ENCODE data around the gene VSIG10L2.

Gene VSIG10L2

DNA sequence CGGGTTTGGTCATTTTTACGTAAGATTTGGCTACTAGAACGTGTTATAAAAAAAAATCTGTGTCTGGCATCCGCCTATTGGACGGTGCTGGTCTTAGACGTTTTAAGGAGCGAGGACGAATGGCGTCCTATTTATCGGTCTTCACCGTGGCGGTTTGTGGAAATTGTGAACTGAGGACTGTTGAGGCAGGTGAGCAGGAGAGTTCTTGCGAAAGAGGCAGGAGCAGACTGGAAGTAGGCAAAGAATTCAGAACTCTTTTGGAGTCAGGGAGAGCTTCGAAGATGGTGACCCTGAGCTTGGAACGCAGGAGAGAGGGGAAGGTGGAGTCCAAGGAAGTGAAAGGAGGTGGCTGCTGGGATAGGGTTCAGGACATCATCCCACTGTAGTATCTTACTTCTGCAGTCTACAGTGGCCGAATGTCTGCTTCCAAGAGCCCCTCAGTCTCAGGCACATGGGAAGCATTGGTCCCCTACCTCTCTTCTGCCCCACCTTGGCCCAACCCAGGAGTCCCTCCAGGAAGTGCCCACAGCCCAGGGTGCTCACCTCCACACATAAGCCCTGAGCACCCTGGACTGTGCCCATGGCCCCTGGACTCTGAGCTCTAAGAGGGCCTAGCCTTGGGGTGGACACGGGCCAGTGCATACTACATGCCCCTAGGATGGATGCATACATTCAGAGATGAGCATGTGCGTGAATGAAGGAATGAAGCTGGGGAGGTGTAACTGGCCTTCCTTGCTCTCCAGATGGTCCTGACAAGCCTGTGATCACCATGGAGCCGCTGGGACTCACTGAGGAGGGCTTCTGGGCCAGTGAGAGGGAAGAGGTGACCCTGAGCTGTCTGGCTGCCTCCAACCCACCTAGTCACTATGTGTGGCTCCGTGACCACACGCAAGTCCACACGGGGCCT is 3.7 kb downstream of the VSIG10L2 start:
- no peak for TF ChIP-seq RAD21 (IDR thresholded peaks at IDR 0.05; ENCODE audit: low read depth)
- no peak for TF ChIP-seq TAF1 (IDR thresholded peaks at IDR 0.05; ENCODE audit: low read depth)
- TF ChIP-seq TCF12 (IDR thresholded peaks at IDR 0.05; ENCODE audit: low read depth) = no peak
- TF ChIP-seq NFIC (IDR thresholded peaks at IDR 0.05) = no peak
- TF ChIP-seq ZBTB7A (IDR thresholded peaks at IDR 0.05; ENCODE audit: low read depth) = no peak
- TF ChIP-seq, protein P1, sequence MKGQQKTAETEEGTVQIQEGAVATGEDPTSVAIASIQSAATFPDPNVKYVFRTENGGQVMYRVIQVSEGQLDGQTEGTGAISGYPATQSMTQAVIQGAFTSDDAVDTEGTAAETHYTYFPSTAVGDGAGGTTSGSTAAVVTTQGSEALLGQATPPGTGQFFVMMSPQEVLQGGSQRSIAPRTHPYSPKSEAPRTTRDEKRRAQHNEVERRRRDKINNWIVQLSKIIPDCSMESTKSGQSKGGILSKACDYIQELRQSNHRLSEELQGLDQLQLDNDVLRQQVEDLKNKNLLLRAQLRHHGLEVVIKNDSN (IDR thresholded peaks at IDR 0.05) = no peak
- TF ChIP-seq CEBPB (IDR thresholded peaks at IDR 0.05) = no peak
- TF ChIP-seq YY1 (IDR thresholded peaks at IDR 0.05; ENCODE audit: low read depth) = no peak
- no peak for TF ChIP-seq CREB1 (IDR thresholded peaks at IDR 0.05; ENCODE audit: low read depth)
- no peak for TF ChIP-seq TEAD4 (IDR thresholded peaks at IDR 0.05)
- TF ChIP-seq, protein P2, sequence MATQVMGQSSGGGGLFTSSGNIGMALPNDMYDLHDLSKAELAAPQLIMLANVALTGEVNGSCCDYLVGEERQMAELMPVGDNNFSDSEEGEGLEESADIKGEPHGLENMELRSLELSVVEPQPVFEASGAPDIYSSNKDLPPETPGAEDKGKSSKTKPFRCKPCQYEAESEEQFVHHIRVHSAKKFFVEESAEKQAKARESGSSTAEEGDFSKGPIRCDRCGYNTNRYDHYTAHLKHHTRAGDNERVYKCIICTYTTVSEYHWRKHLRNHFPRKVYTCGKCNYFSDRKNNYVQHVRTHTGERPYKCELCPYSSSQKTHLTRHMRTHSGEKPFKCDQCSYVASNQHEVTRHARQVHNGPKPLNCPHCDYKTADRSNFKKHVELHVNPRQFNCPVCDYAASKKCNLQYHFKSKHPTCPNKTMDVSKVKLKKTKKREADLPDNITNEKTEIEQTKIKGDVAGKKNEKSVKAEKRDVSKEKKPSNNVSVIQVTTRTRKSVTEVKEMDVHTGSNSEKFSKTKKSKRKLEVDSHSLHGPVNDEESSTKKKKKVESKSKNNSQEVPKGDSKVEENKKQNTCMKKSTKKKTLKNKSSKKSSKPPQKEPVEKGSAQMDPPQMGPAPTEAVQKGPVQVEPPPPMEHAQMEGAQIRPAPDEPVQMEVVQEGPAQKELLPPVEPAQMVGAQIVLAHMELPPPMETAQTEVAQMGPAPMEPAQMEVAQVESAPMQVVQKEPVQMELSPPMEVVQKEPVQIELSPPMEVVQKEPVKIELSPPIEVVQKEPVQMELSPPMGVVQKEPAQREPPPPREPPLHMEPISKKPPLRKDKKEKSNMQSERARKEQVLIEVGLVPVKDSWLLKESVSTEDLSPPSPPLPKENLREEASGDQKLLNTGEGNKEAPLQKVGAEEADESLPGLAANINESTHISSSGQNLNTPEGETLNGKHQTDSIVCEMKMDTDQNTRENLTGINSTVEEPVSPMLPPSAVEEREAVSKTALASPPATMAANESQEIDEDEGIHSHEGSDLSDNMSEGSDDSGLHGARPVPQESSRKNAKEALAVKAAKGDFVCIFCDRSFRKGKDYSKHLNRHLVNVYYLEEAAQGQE (IDR thresholded peaks at IDR 0.05; ENCODE audit: low read depth) = no peak
- TF ChIP-seq, protein P3, sequence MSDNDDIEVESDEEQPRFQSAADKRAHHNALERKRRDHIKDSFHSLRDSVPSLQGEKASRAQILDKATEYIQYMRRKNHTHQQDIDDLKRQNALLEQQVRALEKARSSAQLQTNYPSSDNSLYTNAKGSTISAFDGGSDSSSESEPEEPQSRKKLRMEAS (IDR thresholded peaks at IDR 0.05) = no peak
- no peak for TF ChIP-seq FOXM1 (IDR thresholded peaks at IDR 0.05; ENCODE audit: borderline replicate concordance, low read depth)
- no peak for TF ChIP-seq EGR1 (IDR thresholded peaks at IDR 0.05)
- TF ChIP-seq EP300 (IDR thresholded peaks at IDR 0.05; ENCODE audit: borderline replicate concordance) = no peak

DNA sequence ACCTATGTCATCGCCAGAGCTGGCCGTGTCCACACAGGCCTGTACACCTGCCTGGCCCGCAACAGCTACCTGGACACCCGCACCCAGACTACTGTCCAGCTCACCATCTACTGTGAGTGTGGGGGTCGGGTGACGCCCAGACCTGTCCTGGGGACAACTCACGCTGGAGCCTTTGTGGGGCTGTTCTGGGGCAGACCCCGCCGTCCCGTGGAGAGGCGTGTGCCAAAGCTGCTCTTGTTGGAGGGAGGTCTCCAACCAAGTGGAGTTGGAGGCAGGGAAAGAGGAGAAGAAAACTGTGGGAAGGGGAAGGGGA is 4.3 kb downstream of the VSIG10L2 start:
- TF ChIP-seq, protein P2 (IDR thresholded peaks at IDR 0.05; ENCODE audit: low read depth) = no peak
- TF ChIP-seq ZBTB7A (IDR thresholded peaks at IDR 0.05; ENCODE audit: low read depth) = no peak
- TF ChIP-seq YY1 (IDR thresholded peaks at IDR 0.05; ENCODE audit: low read depth) = no peak
- no peak for TF ChIP-seq TCF12 (IDR thresholded peaks at IDR 0.05; ENCODE audit: low read depth)
- no peak for TF ChIP-seq TAF1 (IDR thresholded peaks at IDR 0.05; ENCODE audit: low read depth)
- no peak for TF ChIP-seq CREB1 (IDR thresholded peaks at IDR 0.05; ENCODE audit: low read depth)
- no peak for TF ChIP-seq NFIC (IDR thresholded peaks at IDR 0.05)
- no peak for TF ChIP-seq CEBPB (IDR thresholded peaks at IDR 0.05)
- no peak for TF ChIP-seq EGR1 (IDR thresholded peaks at IDR 0.05)
- no peak for TF ChIP-seq TEAD4 (IDR thresholded peaks at IDR 0.05)
- no peak for TF ChIP-seq EP300 (IDR thresholded peaks at IDR 0.05; ENCODE audit: borderline replicate concordance)
- TF ChIP-seq, protein P3 (IDR thresholded peaks at IDR 0.05) = no peak
- TF ChIP-seq RAD21 (IDR thresholded peaks at IDR 0.05; ENCODE audit: low read depth) = no peak
- TF ChIP-seq, protein P1 (IDR thresholded peaks at IDR 0.05) = no peak
- TF ChIP-seq FOXM1 (IDR thresholded peaks at IDR 0.05; ENCODE audit: borderline replicate concordance, low read depth) = no peak

DNA sequence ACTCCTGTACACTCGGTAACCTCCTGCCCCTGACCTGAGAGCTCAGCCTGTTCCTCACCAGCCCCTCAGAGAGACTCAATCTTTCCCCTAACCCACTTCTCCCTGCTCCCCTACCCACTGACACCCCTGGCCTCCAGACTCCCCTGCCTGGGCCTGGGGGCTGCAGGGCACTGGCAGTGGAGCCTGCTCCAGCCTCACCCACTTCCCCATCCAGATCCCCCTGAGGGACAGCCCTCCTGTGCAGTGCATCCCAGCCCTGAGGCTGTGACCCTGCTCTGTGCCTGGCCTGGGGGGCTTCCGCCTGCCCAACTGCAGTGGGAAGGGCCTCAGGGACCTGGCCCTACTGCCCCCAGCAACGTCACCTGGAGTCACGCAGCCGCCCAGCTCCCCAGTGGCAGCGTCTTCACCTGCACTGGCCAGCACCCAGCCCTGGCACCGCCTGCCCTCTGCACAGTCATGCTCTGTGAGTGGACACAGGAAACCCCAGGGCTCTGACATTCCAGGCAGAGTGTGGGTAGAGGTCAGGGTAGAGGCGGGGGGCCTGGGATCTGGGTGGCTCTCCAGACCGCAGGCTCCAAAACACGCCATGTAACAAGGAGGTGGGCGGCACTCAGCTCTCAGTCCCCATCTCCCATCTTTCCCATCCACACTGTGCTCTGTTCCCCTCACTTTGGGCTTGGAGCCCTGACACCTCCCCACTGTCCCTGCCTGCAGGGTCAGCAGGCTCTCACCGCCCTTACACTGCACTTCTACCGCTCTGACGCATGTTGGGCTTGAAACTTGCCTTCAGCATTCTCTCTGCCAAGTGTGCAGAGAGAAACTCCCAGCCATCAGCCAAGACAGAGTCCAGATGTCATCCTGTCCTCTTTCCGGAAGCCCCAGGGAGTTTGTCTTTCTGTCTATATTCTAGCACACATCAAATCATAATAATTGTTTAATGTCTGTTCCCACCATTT is 5.1 kb downstream of the VSIG10L2 start:
- TF ChIP-seq TCF12 (IDR thresholded peaks at IDR 0.05; ENCODE audit: low read depth) = no peak
- no peak for TF ChIP-seq EP300 (IDR thresholded peaks at IDR 0.05; ENCODE audit: borderline replicate concordance)
- TF ChIP-seq TEAD4 (IDR thresholded peaks at IDR 0.05) = no peak
- TF ChIP-seq FOXM1 (IDR thresholded peaks at IDR 0.05; ENCODE audit: borderline replicate concordance, low read depth) = no peak
- no peak for TF ChIP-seq TAF1 (IDR thresholded peaks at IDR 0.05; ENCODE audit: low read depth)
- TF ChIP-seq, protein P2 (IDR thresholded peaks at IDR 0.05; ENCODE audit: low read depth) = no peak
- TF ChIP-seq, protein P1 (IDR thresholded peaks at IDR 0.05) = no peak
- no peak for TF ChIP-seq CEBPB (IDR thresholded peaks at IDR 0.05)
- TF ChIP-seq CREB1 (IDR thresholded peaks at IDR 0.05; ENCODE audit: low read depth) = no peak
